ENCODE data around the gene KCTD12. TPM values are rescaled to one million over a fixed set of nuclear protein-coding genes. Genes with fewer than 3 reads are reported as not detected.

KCTD12 gene
- total RNA-seq, 1 experiment from 2014 or later, result 4.2 TPM

DNA sequence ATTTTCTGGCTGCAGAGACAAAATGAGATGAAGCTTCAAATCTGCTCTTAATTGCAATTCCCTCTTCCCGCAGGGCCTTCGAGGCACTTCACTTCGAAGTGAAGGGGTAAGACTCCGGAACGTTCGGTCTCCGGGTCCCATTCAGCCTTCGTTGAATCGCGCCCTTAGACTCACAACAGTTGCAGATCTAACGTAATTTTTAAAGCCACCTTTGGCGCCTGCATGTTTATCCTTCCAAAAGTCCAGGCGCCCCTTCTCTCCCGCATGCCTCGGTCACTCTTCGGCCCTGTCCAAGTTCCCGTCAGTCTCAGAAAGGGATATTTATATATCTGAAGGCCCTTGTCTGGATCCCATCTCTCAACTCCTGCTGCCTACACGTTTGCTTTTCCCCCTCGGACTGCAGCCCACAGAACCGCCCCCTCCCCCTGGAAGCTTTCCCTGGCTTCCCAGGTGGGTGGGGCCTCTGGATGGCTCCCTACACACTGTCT is 915 bp upstream of the KCTD12 start:
- DNase-seq (ENCODE audit: low read depth), result no peak

DNA sequence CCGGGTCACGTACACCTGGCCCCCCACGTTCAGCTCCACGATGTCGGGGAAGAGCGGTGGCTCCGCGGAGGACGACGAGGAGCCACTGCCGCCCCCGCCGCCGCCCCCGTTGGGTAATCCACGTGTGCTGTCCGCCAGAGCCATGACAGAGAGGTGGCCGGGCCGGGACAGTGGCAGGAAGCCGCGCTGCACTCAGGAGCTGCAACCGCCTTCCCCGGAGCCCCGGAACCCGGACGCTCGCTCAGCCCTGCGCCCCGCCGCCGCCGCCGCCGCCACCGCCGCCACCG is 257 bp downstream of the KCTD12 start:
- no peak for DNase-seq (ENCODE audit: low read depth)

DNA sequence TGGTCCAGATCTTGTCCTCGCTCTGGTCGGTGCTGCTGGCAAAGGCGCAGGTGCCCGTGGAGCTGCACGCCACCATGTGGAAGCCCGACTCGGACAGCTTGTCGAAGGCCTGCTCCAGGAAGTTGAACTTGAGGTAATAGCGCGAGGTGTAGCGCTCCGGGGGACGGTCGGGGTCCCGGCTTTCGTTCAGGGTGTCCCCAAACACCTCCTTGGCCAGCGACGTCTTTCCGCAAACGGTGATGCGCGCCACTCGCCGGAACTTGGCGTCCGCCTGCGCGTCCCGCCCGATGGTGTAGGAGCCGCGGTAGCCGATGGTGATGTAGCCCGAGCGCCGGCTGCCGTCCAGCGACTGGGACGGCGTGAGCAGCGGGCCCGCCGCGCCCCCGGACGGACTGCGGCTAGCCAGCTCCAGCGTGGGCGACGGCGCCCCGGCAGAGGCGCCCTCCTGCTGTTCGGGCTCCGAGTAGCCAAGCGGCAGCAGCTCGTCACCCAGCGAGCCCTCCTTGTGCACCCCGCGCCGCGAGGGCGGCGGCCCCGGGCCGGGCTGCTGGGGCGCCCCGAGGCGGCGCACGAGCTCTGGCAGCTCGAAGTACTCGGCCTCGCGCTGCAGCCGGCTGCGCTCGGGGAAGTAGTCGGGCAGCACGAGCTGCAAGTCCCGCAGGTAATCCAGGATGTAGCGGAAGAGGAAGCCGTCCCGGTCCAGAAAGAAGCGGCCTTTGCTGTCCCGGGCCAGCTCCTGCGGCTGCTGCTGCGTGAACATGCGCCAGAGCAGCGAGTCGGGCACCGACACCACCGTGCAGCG is 801 bp downstream of the KCTD12 start:
- DNase-seq (ENCODE audit: low read depth), result peak; percentile 66

DNA sequence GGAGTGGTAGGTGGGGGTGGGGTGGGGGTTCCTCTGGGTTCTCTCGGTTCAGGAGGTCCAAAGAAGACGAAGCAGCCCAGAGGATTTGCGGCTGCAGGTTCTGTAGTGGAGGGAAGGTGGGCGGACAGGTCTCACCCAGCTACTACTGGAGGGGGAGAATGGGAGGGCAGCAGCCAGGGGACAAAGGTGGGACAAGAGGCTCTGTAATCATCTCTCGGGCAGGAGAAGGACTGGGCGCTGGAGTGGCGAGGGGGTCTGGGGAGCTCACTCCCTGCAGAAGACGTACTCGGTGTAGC is 1.4 kb downstream of the KCTD12 start:
- DNase-seq (ENCODE audit: low read depth), result no peak

DNA sequence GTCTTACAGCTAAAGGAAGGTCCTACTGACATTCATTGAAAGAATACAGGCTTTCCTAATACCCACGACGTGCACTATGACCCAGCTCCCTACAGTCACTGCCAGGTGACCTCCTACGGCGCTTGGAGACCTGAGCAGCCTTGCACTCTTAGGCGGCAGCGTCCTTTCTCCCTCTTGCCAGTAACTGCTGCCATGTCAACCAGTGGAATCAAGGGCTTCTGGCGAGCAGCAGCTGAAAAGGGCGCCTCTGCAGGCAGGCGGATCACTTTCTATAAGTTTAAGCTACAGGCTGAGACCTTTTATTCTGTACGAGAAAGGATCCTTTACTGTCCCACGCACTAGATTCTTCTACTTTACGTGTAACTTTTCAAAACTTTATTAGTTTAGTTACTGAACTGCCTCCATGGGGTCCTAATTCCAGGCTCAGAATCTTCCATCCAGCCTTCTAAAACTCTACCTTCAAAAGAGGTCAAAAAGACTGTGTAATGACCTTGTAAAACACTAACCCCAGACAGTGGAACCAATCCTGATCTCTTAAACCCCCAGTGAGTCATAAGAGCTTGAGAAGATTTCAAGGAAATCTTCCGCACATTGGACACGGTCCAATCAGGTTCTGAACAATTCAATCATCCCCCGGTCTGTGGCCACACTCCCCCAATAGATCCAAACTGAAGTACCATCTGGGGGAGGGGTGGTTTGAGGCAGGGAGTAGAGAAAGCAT is 1.9 kb downstream of the KCTD12 start:
- DNase-seq (ENCODE audit: low read depth), result peak; percentile 33

GRCh38 chr13:76883236-76883635 is 3.0 kb downstream of the KCTD12 start:
- no peak for DNase-seq (ENCODE audit: low read depth)

- DNase-seq (ENCODE audit: low read depth), result no peak
These were observed 3.8 kb downstream of the KCTD12 start for GRCh38 chr13:76882431-76882830.

- DNase-seq (ENCODE audit: low read depth), result no peak
These were observed 6.3 kb downstream of the KCTD12 start for GRCh38 chr13:76879883-76880270.

DNA sequence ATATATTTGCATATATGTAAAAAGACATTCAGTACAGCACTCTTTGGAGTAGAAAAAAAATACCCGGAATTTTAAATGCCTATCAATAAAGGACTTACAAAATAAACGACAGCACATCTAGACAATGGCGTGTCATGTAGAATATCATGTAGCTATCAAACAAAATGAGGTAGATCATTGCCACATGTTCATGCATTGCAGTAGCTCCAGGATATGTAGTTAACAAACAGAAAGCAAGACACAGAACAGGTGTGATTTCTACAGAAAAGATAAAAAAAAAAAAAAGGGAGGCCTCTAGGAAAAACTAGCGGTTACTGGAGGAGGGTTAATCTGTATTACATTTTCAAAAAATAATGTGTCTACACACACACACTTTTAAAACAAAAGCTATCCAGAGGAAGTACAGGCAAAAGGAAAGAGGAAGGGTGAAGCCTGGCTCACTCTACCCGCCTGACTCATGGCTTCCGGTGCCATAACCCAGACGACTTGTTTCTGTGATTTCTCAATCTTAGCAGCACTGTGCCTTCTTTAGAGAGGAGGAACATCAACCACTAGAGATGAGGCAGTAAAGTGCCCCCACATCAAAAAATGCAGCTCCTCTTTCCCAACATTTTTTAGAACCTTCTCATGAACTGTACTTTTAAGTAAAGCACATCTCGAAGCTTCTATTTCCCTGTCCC is 6.9 kb downstream of the KCTD12 start:
- peak; percentile 71 for DNase-seq (ENCODE audit: low read depth)

DNA sequence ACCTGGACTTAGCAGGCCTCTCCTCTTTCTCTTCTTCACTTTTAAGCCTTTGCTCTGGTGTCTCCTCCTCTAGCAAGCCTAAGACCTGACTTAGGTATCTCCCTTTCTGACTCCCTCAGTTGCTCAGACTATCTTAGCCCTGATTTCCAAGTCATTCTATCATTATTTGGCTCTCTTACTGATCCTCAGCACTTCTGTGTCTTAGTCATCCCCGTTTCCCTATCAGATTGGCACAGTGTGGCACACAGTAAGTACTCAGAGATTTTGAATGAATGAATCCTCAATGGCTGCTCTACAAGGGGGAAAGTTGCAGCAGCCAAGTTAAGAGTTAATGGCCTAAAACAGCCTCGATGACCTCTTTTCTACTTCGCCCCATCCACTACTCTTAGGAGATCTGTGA is 8.2 kb downstream of the KCTD12 start:
- no peak for DNase-seq (ENCODE audit: low read depth)

DNA sequence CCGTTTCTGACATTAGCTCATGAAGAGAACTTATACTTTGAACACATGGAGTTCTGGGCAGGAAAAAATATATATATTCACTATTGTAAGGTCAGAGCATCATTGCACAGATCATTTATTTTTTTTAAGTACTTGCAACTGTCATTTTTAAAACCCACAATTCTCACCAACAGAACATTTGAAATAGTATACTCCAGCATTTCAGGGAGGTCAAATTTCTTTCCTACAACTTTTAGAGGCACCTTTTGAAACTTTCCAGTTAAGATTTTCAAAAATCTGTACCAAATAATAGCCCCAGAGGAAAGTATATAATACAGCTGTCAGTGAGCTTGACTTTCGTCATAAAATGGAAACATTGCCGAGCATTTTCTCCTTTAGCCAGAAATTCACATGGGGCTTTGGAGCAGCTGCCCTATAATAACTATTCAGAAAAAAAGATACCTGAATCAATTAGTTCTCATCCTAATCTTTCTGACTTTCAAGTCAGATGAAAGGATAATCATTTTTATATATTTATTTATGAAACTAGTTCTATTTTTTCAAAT is 10.9 kb downstream of the KCTD12 start:
- no peak for DNase-seq (ENCODE audit: low read depth)

DNA sequence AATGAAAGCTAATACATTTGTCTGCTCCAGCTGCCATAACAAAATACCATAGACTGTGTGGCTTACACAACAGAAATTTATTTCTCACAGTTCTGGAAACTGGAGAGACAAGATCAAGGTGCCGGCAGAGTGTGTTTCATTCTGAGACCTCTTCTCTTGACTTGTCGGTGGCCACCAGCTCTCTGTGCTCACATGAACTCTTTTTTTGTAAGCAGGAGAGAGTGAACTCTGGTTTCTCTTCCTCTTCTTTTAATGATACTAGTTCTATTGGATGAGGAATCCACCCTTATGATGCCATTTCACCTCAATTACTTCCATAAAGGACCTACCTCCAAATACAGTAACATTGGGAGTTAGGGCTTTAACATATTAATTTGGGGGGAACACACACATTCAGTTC is 11.7 kb downstream of the KCTD12 start:
- DNase-seq (ENCODE audit: low read depth), result no peak

DNA sequence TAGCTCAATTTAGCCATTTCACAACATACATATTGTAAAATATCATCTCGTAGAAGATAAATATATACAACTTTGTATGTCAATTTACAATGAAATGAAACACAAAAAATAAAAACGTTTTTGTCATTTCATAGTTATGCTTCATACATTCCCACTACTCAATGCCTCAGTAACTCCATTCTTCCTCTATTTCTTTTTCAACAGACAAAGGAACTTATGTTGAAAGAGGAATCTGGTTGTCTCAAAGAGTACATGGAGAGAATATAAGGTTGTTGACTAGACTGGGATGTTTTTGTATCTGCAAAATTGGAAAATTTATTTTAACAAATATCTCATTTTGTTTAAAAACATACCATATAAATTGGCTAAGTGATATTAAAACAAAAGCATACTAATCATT is 12.8 kb downstream of the KCTD12 start:
- DNase-seq (ENCODE audit: low read depth), result no peak

DNA sequence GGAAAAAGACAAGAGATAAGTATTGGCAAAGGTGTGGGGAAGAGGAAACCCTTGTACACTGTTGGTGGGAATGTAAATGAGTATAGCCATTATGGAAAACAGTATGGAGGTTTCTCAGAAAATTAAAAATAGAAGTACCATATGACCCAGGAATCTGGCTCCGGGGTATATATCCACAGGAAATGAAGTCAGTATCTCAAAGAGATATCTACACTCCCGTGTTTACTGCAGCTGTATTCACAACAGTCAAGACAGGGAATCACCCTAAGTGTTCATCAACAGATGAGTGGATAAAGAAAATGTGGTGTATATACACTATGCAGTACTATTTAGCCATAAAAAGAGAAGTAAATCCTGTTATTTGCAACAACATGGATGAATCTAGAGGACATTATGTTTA is 13.5 kb downstream of the KCTD12 start:
- DNase-seq (ENCODE audit: low read depth), result no peak

DNA sequence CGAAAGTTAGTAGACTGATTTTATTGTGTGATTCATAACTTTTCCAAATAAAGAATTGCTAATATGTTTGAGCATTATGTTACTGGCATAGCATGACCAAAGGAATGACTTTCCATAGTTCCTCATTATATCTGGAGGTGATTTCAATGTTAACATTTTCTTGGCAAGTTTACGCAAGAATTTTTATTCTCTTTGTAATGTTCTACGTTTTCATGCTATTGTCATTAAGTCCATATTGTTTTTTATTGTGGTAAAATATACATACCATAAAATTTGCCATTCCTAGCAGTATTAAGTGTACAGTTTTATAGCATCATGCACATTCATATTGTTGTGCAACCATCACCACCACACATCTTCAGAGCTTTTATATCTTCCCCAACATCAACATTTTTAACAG is 14.8 kb downstream of the KCTD12 start:
- DNase-seq (ENCODE audit: low read depth), result no peak

- DNase-seq (ENCODE audit: low read depth), result no peak
These were observed 17.8 kb downstream of the KCTD12 start for GRCh38 chr13:76868371-76868770.

DNA sequence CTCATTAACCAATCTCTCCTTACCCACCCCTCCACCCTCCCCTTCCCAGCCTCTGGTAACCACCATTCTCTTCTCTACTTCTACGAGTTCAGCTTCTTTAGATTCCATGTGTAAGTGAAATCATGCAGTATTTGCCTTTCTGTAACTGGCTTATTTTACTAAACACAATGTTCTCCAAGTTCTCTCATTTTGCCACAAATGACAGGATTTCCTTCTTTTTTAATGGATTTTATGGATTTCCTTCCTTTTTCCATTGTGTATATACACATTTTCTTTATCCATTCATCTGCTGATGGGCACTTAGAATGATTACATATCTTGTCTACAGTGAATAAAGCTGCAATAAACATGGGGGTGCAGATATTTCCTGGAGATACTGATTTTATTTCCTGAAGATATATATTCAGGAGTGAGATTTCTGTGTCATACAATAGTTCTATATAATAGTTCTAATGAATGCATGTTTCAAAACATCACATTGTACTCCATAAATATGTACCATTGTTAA is 20.2 kb downstream of the KCTD12 start:
- no peak for DNase-seq (ENCODE audit: low read depth)

DNA sequence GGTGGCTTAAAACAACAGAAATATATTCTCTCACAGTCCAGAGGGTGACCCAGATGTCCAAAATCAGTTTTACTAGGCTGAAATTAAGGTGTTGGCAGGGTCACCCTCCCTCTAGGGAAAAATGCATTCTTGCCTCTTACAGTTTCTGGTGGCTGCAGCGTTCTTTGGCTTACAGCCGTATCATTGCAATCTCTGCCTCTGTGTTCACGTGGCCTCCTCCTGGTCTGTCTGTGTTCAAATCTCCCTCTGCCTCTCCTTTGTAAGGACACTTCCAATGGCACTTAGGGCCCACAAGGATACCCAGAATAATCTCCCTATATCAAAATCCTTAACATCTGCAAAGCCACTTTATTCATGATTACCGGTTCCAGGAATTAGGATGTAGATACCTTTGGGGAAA is 21.1 kb downstream of the KCTD12 start:
- DNase-seq (ENCODE audit: low read depth), result no peak

- DNase-seq (ENCODE audit: low read depth), result no peak
These were observed 21.9 kb downstream of the KCTD12 start for GRCh38 chr13:76864259-76864658.

DNA sequence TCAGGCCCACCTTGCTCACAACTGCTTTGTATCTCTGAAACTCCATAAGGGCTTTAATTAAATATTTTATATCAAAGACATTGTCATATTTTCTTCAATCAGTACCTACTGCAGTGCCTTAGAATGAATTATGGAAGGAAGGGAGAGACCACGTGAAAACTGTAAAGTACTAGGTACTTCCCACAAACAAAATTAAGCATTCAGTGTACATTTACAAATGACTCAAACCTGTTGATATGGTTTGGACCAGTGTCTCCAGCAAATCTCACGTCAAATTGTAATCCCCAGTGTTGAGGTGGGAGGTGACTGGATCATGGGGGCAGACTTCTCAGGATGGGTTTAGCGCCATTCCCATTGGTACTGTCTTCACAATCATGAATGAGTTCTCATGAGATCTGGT is 23.2 kb downstream of the KCTD12 start:
- no peak for DNase-seq (ENCODE audit: low read depth)

- no peak for DNase-seq (ENCODE audit: low read depth)
These were observed 24.3 kb downstream of the KCTD12 start for GRCh38 chr13:76861859-76862258.

GRCh38 chr13:76860706-76861105 is 25.5 kb downstream of the KCTD12 start:
- DNase-seq (ENCODE audit: low read depth), result no peak

- no peak for DNase-seq (ENCODE audit: low read depth)
These were observed 31.3 kb downstream of the KCTD12 start for GRCh38 chr13:76854894-76855293.

Data from Daoy (cell line).